Measurements from ENCODE around the gene TBP. TPM values are rescaled to one million over a fixed set of nuclear protein-coding genes. Genes with fewer than 3 reads are reported as not detected.

Gene TBP
- total and polyA plus RNA-seq, 2 of the 13 experiments (the other 11 are each of a cell fraction or from before 2014, with no cell fraction given), result 21.7 to 28.1 TPM

- TF ChIP-seq STAT6 (CRISPR knock-in tag; IDR thresholded peaks at IDR 0.05; ENCODE audit: borderline replicate concordance) (no peak), HDAC6 (IDR thresholded peaks at IDR 0.05; ENCODE audit: low read depth, low read length) (no peak), SMAD1 (CRISPR knock-in tag; IDR thresholded peaks at IDR 0.05; ENCODE audit: borderline replicate concordance, low read depth) (no peak), ELK4 (CRISPR knock-in tag; IDR thresholded peaks at IDR 0.05; ENCODE audit: borderline replicate concordance) (peak; percentile 70; the same call in 1 of the 2 replicates), ETS1 (CRISPR knock-in tag; IDR thresholded peaks at IDR 0.05) (peak; percentile 4; the same call in 1 of the 2 replicates), KDM2A (CRISPR knock-in tag; IDR thresholded peaks at IDR 0.05; ENCODE audit: borderline replicate concordance, low read depth) (peak; percentile 84), FOXP1 (IDR thresholded peaks at IDR 0.05) (no peak), FOXP1 (CRISPR knock-in tag; IDR thresholded peaks at IDR 0.05) (no peak), ZNF737 (CRISPR knock-in tag; IDR thresholded peaks at IDR 0.05; ENCODE audit: borderline replicate concordance) (0 out of 2 replicates have a peak, but pooled peaks have one; percentile 72), ZBTB21 (CRISPR knock-in tag; IDR thresholded peaks at IDR 0.05) (no peak; the same call in 1 of the 2 replicates), KDM4B (CRISPR knock-in tag; IDR thresholded peaks at IDR 0.05) (no peak), ZNF414 (CRISPR knock-in tag; IDR thresholded peaks at IDR 0.05) (no peak), NFATC3 (CRISPR knock-in tag; IDR thresholded peaks at IDR 0.05) (no peak), ZNF788 (CRISPR knock-in tag; IDR thresholded peaks at IDR 0.05; ENCODE audit: borderline replicate concordance) (peak; percentile 70; the same call in 1 of the 2 replicates), BHLHE40 (IDR thresholded peaks at IDR 0.05; ENCODE audit: low read length) (no peak), ZFP91 (CRISPR knock-in tag; IDR thresholded peaks at IDR 0.05; ENCODE audit: borderline replicate concordance) (peak; percentile 76), ZNF619 (CRISPR knock-in tag; IDR thresholded peaks at IDR 0.05) (no peak), E2F5 (CRISPR knock-in tag; conservative IDR thresholded peaks at IDR 0.05) (0 out of 2 replicates have a peak, but pooled peaks have one; percentile 59), IKZF5 (CRISPR knock-in tag; IDR thresholded peaks at IDR 0.05) (peak; percentile 77)
Observed at GRCh38 chr6:170584181-170584953, 30.2 kb downstream of the TBP start, which contains the start of gene PDCD2 (continued).

All from HepG2 (cell line).